ENCODE data around the gene MASP1.

DNA sequence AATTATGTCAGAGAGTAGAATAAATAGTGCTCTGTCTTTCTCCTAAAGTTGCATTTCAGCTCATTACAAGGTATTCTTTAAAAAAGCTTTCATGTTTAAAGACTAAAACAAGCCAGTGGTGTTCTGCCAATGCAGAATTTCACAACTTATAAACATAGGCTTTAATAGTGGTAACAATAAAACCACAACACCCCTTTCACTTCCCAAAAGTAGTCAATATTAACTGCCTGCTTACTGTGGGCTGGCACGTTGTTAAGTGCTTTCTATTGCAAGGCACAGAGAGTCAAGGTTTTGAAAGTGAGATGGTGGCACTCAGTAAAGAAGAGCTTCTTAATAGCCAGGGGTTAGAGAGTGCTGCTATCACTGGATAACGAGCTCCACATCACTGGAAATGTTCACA is 102.6 kb downstream of the MASP1 start:
- TF ChIP-seq POLR2AphosphoS5 (IDR thresholded peaks at IDR 0.05; ENCODE audit: low read depth, low read length) = no peak
- TF ChIP-seq POLR2A (IDR thresholded peaks at IDR 0.05; ENCODE audit: low read depth, low read length) = no peak
- 0 out of 2 replicates have a peak, but pooled peaks have one; percentile 18 for TF ChIP-seq SPI1 (IDR thresholded peaks at IDR 0.05; ENCODE audit: low read depth, low read length)
- no peak for TF ChIP-seq TAF1 (IDR thresholded peaks at IDR 0.05; ENCODE audit: low read depth, low read length)
- no peak for TF ChIP-seq PAX5 (IDR thresholded peaks at IDR 0.05; ENCODE audit: insufficient read depth, low read length, severe bottlenecking)
- TF ChIP-seq POU2F2 (IDR thresholded peaks at IDR 0.05; ENCODE audit: low read depth, low read length) = no peak
